K562 (cell line): ENCODE measurements around the gene AGAP3. TPM values are rescaled to one million over a fixed set of nuclear protein-coding genes. Genes with fewer than 3 reads are reported as not detected.
A peak's percentile ranks its signal among the peaks of the same experiment; 100 is the strongest.

ENCODE experiments used
- ARID1B ChIP-seq: fragments of 450-650 bp; IDR thresholded peaks from 2 replicates; pipeline ENCODE4 v1.6.1; 2016; ENCODE audit warnings: antibody characterized with exemption, mild to moderate bottlenecking, inconsistent platforms
- HOXB6 ChIP-seq: fragments of 250-450 bp; sonication (Bioruptor Pico); IDR thresholded peaks from 2 replicates; pipeline ENCODE4 v1.5.1; 2022; ENCODE audit warnings: mild to moderate bottlenecking, borderline replicate concordance
- KDM1A ChIP-seq, 2 experiments: fragments of 450-650 bp; IDR thresholded peaks; 2 replicates each; pipeline ENCODE4 v1.6.1; 2016; ENCODE audit warnings: mild to moderate bottlenecking in 2 of 2
- LEF1 ChIP-seq: fragments of 450-650 bp; IDR thresholded peaks from 2 replicates; pipeline ENCODE4 v1.6.1; 2016; ENCODE audit warnings: mild to moderate bottlenecking
- MAFK ChIP-seq: IDR thresholded peaks from 2 replicates; pipeline ENCODE4 v1.6.1; 2011; ENCODE audit warnings: low read length, improper control_type of control experiment
- NCOA4 ChIP-seq: fragments of 450-650 bp; IDR thresholded peaks from 2 replicates; pipeline ENCODE4 v1.6.1; 2018; ENCODE audit warnings: mild to moderate bottlenecking; ENCODE audit not compliant: partially characterized antibody
- PREB ChIP-seq: sonication (generic); formaldehyde crosslinking; IDR thresholded peaks from 2 replicates; pipeline ENCODE4 v1.8.1; 2023; ENCODE audit warnings: mild to moderate bottlenecking, missing genetic modification reagents
- SRF ChIP-seq, 2 experiments: fragments of 250-450, 450-650 bp in 1 of 2; sonication (Bioruptor Pico) in 1 of 2; sonication (generic) in 1 of 2; formaldehyde crosslinking; IDR thresholded peaks; 2 replicates each; pipeline versions ENCODE4 v1.5.0 to v1.5.1; 2020 to 2022; ENCODE audit warnings: mild to moderate bottlenecking in 1 of 2, missing genetic modification reagents in 1 of 2
- ZNF79 ChIP-seq: fragments of 250-450 bp; sonication (Bioruptor Pico); IDR thresholded peaks from 2 replicates; pipeline ENCODE4 v1.4.0; 2020; ENCODE audit warnings: low read depth, mild to moderate bottlenecking, moderate library complexity
- polyA plus RNA-seq, 8 experiments: library from polyadenylated mRNA; depleted of rRNA in 4 of 8; stranded (reverse) in 5 of 8; unstranded in 3 of 8; fragments of >200 nt; fragmentation: Nextera tagmentation in 2 of 8; fragmentation: Illumina TruSeq in 1 of 8; extraction: Ambion mirVana in 2 of 8; extraction: Trizol in 1 of 8; gene quantifications; 2 replicates each; pipeline versions ENCODE4 v1.2.1 to v1.2.3, GENCODE V29; 2011 to 2014; ENCODE audit warnings: inconsistent platforms in 1 of 8, missing spikeins in 1 of 8
- total RNA-seq, 7 experiments: library from RNA; depleted of rRNA in 6 of 7; stranded (reverse); fragments of >200 nt in 6 of 7; fragmentation: Illumina TruSeq in 2 of 7; extraction: Trizol in 2 of 7; gene quantifications; 2 replicates each; pipeline versions ENCODE4 v1.2.1 to v1.2.3, GENCODE V29; 2011 to 2021; ENCODE audit warnings: low replicate concordance in 1 of 7
- TF ChIP-seq, protein P1 (sequence below): fragments of 450-650 bp; IDR thresholded peaks from 2 replicates; pipeline ENCODE4 v1.7.1; 2018; ENCODE audit warnings: mild to moderate bottlenecking, low read depth; ENCODE audit not compliant: partially characterized antibody

AGAP3 gene
- total and polyA plus RNA-seq, 9 of the 15 experiments (the other 6 are each of a cell fraction or from before 2014, with no cell fraction given): 3.4 to 208 (median 62.2) TPM

DNA sequence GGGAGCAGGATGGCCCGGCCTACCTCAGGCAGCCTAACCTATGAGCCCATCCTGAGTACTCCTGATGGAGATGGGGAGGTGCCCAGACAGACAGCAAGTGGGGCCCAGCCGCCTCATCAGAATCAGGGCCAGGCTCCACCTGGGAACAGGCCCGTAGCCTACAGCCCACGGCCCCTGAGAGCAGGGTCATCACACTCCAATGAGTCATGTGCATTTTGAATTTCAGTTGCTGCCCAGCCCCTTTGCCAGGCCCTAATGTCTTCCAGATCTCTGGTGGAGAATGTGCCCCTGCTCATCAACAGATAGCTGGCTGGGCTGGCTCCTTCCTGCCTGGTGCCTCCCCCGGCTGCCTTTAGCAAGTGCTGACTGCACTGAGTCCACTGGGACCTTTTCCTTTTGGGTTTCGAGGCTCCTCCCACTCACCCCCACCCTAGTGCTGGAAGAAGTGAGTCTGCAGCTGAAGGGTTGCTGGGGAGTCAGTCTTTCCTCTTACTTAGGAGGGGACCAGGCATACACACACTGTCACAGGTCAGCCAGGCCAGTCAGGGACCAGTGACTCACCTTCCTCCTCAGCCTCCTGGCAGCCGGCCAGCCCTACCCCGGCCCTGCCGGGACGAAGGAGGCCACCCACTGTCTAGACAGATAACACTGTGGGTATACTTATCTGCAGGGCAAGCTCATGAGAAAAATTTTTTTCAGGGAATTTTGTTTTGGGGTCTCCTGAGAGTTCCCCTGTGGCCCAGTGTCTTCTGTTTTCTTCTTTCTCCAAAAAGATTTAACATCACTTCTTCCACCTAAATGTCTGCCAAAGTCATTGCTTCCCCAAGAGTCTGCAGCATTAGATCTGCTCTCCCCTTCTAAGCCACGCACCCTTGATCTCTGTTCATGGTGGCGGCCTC, 47.1 kb upstream of the AGAP3 start (continued):
- TF ChIP-seq, protein P1, sequence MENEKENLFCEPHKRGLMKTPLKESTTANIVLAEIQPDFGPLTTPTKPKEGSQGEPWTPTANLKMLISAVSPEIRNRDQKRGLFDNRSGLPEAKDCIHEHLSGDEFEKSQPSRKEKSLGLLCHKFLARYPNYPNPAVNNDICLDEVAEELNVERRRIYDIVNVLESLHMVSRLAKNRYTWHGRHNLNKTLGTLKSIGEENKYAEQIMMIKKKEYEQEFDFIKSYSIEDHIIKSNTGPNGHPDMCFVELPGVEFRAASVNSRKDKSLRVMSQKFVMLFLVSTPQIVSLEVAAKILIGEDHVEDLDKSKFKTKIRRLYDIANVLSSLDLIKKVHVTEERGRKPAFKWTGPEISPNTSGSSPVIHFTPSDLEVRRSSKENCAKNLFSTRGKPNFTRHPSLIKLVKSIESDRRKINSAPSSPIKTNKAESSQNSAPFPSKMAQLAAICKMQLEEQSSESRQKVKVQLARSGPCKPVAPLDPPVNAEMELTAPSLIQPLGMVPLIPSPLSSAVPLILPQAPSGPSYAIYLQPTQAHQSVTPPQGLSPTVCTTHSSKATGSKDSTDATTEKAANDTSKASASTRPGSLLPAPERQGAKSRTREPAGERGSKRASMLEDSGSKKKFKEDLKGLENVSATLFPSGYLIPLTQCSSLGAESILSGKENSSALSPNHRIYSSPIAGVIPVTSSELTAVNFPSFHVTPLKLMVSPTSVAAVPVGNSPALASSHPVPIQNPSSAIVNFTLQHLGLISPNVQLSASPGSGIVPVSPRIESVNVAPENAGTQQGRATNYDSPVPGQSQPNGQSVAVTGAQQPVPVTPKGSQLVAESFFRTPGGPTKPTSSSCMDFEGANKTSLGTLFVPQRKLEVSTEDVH: peak; percentile 28
- TF ChIP-seq ARID1B (peak; percentile 99), KDM1A (IDR thresholded peaks at IDR 0.05) (peak; percentile 78 to 89; a peak in 3 of 4 replicates), MAFK (peak; percentile 9; the same call in 1 of the 2 replicates), HOXB6 (CRISPR knock-in tag) (no peak), NCOA4 (no peak), SRF (CRISPR knock-in tag; IDR thresholded peaks at IDR 0.05) (peak in 1 of 2 experiments; percentile 71; a peak in 1 of 4 replicates), ZNF79 (0 out of 2 replicates have a peak, but pooled peaks have one; percentile 51), PREB (CRISPR knock-in tag) (peak; percentile 88; the same call in 1 of the 2 replicates), LEF1 (peak; percentile 84)
- TF ChIP-seq, all 486 proteins: peak for 179
